Endothelial cell of umbilical vein (primary cell): ENCODE results near the gene KCNH2. TPM values are rescaled to one million over a fixed set of nuclear protein-coding genes. Genes with fewer than 3 reads are reported as not detected.

Experiments
- BruUV-seq: library from RNA; stranded (reverse); fragments of 400-500 nt; replicated peaks from 2 replicates; lab custom pipeline; 2021; lab: Mats Ljungman, UMichigan
- CTCF ChIA-PET: fragments of 300-600, 350-600 bp; sonication (Branson Sonifier 250); formaldehyde crosslinking; loops from one replicate; lab custom pipeline; 2021; ENCODE audit warnings: antibody characterized with exemption, inconsistent platforms; lab: Charles Lee
- POLR2A ChIA-PET: fragments of 300-600, 350-600 bp; sonication (Branson Sonifier 250); formaldehyde crosslinking; loops from one replicate; lab custom pipeline; 2021; ENCODE audit warnings: antibody characterized with exemption, inconsistent platforms; lab: Charles Lee
- DNase-seq: peaks from one replicate; pipeline ENCODE4 v3.0.0-alpha.2; 2011; ENCODE audit warnings: low read depth, low spot score
- FAIRE-seq: peaks from 2 replicates; lab custom pipeline; 2011; peaks lifted over from hg19 to GRCh38; lab: Jason Lieb, UNC
- H2AFZ ChIP-seq: 2 replicates; pipeline ENCODE4 v1.6.0; 2012; ENCODE audit warnings: low read depth, low read length, control low read depth, inconsistent platforms
- H3K27ac ChIP-seq: 2 replicates; pipeline ENCODE4 v1.5.1; 2011; ENCODE audit warnings: low read depth, mild to moderate bottlenecking, control low read depth, low read length, moderate library complexity; ENCODE audit not compliant: insufficient read depth
- H3K27me3 ChIP-seq, 2 experiments: 2 replicates each; pipeline versions ENCODE4 v1.6.0 to v1.6.1; 2011; ENCODE audit warnings: low read length in 2 of 2, mixed read lengths in 1 of 2; ENCODE audit not compliant: control insufficient read depth in 2 of 2, insufficient read depth in 2 of 2
- H3K36me3 ChIP-seq, 2 experiments: 2 replicates in 1 of 2; 3 replicates in 1 of 2; pipeline ENCODE4 v1.5.1; 2011; ENCODE audit warnings: low read length in 2 of 2, mild to moderate bottlenecking in 1 of 2, moderate library complexity in 1 of 2; ENCODE audit not compliant: control insufficient read depth in 2 of 2, insufficient read depth in 2 of 2; ENCODE audit errors: extremely low read depth in 1 of 2
- H3K4me1 ChIP-seq: 3 replicates; pipeline ENCODE4 v1.5.1; 2011; ENCODE audit warnings: mild to moderate bottlenecking, low read length; ENCODE audit not compliant: control insufficient read depth, insufficient read depth; ENCODE audit errors: extremely low read depth
- H3K4me2 ChIP-seq: 2 replicates; pipeline ENCODE4 v1.6.1; 2011; ENCODE audit warnings: low read length, control low read depth, mixed read lengths; ENCODE audit not compliant: insufficient read depth
- H3K4me3 ChIP-seq, 3 experiments: fragments of 200-600 bp in 1 of 3; sonication (generic), shearing (Covaris generic) in 1 of 3; replicated peaks in 1 of 3; 2 replicates each; pipeline ENCODE4 v1.5.1; 2011 to 2016; ENCODE audit warnings: control low read depth in 3 of 3, low read length in 3 of 3, mild to moderate bottlenecking in 2 of 3, inconsistent platforms in 1 of 3, low read depth in 1 of 3, moderate library complexity in 1 of 3; ENCODE audit not compliant: insufficient read depth in 1 of 3
- H3K79me2 ChIP-seq: 2 replicates; pipeline ENCODE4 v1.6.0; 2012; ENCODE audit warnings: low read length, inconsistent platforms; ENCODE audit not compliant: control insufficient read depth, insufficient read depth
- H3K9ac ChIP-seq: replicated peaks from 2 replicates; pipeline ENCODE3; 2011; ENCODE audit warnings: low read length, control low read depth; ENCODE audit not compliant: insufficient read depth; ENCODE audit errors: extremely low read depth
- H3K9me1 ChIP-seq: replicated peaks from 3 replicates; pipeline ENCODE4 v1.6.0; 2011; ENCODE audit warnings: mild to moderate bottlenecking, low read length; ENCODE audit not compliant: control insufficient read depth, insufficient read depth; ENCODE audit errors: extremely low read depth
- H3K9me3 ChIP-seq: replicated peaks from 2 replicates; pipeline ENCODE4 v1.5.1; 2012; ENCODE audit warnings: low read length, inconsistent platforms; ENCODE audit not compliant: control insufficient read depth, insufficient read depth
- H4K20me1 ChIP-seq: replicated peaks from 2 replicates; pipeline ENCODE3; 2011; ENCODE audit warnings: mild to moderate bottlenecking, low read length; ENCODE audit not compliant: control insufficient read depth, insufficient read depth; ENCODE audit errors: extremely low read depth
- EZH2 ChIP-seq: IDR thresholded peaks from 2 replicates; pipeline ENCODE4 v1.6.1; 2012; ENCODE audit warnings: borderline replicate concordance, low read depth, mild to moderate bottlenecking, moderate library complexity, low read length, inconsistent platforms; ENCODE audit not compliant: severe bottlenecking
- FOS ChIP-seq: IDR thresholded peaks from 2 replicates; pipeline ENCODE4 v1.6.1; 2011; ENCODE audit warnings: mild to moderate bottlenecking, low read length, moderate library complexity, borderline replicate concordance; ENCODE audit not compliant: insufficient read depth
- GATA2 ChIP-seq: IDR thresholded peaks from 2 replicates; pipeline ENCODE4 v1.7.0; 2011; ENCODE audit warnings: low read depth, mild to moderate bottlenecking, moderate library complexity, mixed read lengths, low read length; ENCODE audit not compliant: insufficient read length, insufficient read depth
- JUN ChIP-seq: IDR thresholded peaks from 2 replicates; pipeline ENCODE4 v1.6.1; 2011; ENCODE audit warnings: borderline replicate concordance, low read depth; ENCODE audit not compliant: insufficient read length, insufficient read depth
- MYC ChIP-seq: IDR thresholded peaks from one replicate; pipeline ENCODE4 v1.6.1; 2011; ENCODE audit warnings: mild to moderate bottlenecking, low read depth, low read length
- POLR2A ChIP-seq: IDR thresholded peaks from 2 replicates; pipeline ENCODE4 v1.6.1; 2012; ENCODE audit warnings: low read depth, mild to moderate bottlenecking, control low read depth, low read length
- POLR2AphosphoS5 ChIP-seq: IDR thresholded peaks from 2 replicates; pipeline ENCODE4 v1.6.1; 2012; ENCODE audit warnings: low read depth, mild to moderate bottlenecking, control low read depth, low read length, moderate library complexity; ENCODE audit not compliant: insufficient read depth
- dilution Hi-C: fragments of 300-500 bp; cut with MboI; formaldehyde crosslinking; loops from one replicate; pipeline ENCODE4 v1.15.0; 2019; ENCODE audit warnings: low sequenced_read_pairs; ENCODE audit not compliant: extremely low pct_ligation_motif_present
- intact Hi-C: fragments of 100-400 bp; cut with micrococcal nuclease; formaldehyde crosslinking; loops from one replicate; pipeline ENCODE4 v1.10.0; 2022
- polyA plus RNA-seq, 4 experiments: library from polyadenylated mRNA; depleted of rRNA in 3 of 4; stranded (reverse) in 3 of 4; unstranded in 1 of 4; fragments of >200 nt; gene quantifications; 2 replicates each; pipeline versions ENCODE4 v1.2.1 to v1.2.3, GENCODE V29; 2011 to 2012; ENCODE audit warnings: missing spikeins in 1 of 4
- total RNA-seq: library from RNA; stranded (reverse); gene quantifications from 2 replicates; pipeline ENCODE4 v1.2.3, GENCODE V29; 2021
- TF ChIP-seq, protein P1 (sequence below): IDR thresholded peaks from 2 replicates; pipeline ENCODE4 v1.6.1; 2011; ENCODE audit not compliant: insufficient read depth, insufficient read length
- TF ChIP-seq, protein P2 (sequence below), 2 donors: IDR thresholded peaks; 1 replicate in 1 of 2; 2 replicates in 1 of 2; pipeline ENCODE4 v1.5.1; 2011; ENCODE audit warnings: low read length in 2 of 2, mild to moderate bottlenecking in 2 of 2, moderate library complexity in 2 of 2, control low read depth in 1 of 2, inconsistent platforms in 1 of 2, low read depth in 1 of 2; ENCODE audit not compliant: insufficient read depth in 1 of 2; ENCODE audit errors: extremely low read depth in 1 of 2

Gene KCNH2
- total and polyA plus RNA-seq, 2 donors (not counting 3 experiments of a cell fraction or from before 2014, with no cell fraction given): 0.03 to 0.09 TPM

DNA sequence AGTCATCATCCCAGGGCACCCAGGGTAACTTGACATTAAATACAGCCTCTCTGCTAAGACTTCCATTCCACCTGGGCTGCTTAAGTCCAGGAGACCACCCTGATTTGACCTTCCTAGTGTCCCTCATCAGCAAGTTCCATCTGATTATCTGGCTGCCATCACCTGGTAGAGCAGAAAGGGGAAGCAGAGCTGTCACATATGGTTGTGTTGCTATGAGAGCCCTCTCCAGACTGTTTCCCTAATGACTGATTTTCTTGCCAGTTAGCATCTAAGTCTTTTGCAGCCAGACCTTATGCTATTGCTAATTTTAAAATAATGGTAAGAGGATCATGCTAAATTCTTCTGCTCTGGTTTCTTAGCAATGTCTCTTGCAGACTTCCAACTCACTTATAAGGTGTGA is 38.7 kb downstream of the KCNH2 start:
- TF ChIP-seq JUN (no peak), POLR2A (no peak), MYC (no peak), FOS (no peak), EZH2 (no peak), GATA2 (no peak), POLR2AphosphoS5 (no peak)
- TF ChIP-seq, protein P1, sequence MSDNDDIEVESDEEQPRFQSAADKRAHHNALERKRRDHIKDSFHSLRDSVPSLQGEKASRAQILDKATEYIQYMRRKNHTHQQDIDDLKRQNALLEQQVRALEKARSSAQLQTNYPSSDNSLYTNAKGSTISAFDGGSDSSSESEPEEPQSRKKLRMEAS: no peak
- TF ChIP-seq, protein P2, sequence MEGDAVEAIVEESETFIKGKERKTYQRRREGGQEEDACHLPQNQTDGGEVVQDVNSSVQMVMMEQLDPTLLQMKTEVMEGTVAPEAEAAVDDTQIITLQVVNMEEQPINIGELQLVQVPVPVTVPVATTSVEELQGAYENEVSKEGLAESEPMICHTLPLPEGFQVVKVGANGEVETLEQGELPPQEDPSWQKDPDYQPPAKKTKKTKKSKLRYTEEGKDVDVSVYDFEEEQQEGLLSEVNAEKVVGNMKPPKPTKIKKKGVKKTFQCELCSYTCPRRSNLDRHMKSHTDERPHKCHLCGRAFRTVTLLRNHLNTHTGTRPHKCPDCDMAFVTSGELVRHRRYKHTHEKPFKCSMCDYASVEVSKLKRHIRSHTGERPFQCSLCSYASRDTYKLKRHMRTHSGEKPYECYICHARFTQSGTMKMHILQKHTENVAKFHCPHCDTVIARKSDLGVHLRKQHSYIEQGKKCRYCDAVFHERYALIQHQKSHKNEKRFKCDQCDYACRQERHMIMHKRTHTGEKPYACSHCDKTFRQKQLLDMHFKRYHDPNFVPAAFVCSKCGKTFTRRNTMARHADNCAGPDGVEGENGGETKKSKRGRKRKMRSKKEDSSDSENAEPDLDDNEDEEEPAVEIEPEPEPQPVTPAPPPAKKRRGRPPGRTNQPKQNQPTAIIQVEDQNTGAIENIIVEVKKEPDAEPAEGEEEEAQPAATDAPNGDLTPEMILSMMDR (IDR thresholded peaks at IDR 0.05; ENCODE audit: extremely low read depth in 1 of 2, insufficient read depth in 1 of 2, low read depth in 1 of 2, low read length in 2 of 2): no peak
- intact Hi-C loops: no loop called here
- no peaks in the 10 kb centered on the region for H3K4me1 ChIP-seq
- H3K79me2 ChIP-seq: no peaks in the 10 kb centered on the region
- H3K9me1 ChIP-seq: no peaks in the 10 kb centered on the region
- H3K27ac ChIP-seq: no peak overlapping the region
- ChIA-PET POLR2A (no interaction called here), CTCF (interaction anchor here (1.3 kb wide), 1 partner anchor 41 kb away, joined by 3 read pairs; no protein-coding TSS in a partner anchor)
- no peak overlapping the region for H3K4me3 ChIP-seq
- DNase-seq (no peak), FAIRE-seq (no peak)
- H2AFZ ChIP-seq: no peak overlapping the region
- no peak overlapping the region for H3K4me2 ChIP-seq
- BruUV-seq: no TSS peak
- H3K9ac ChIP-seq: no peak overlapping the region
- H3K9me3 ChIP-seq: no peaks in the 10 kb centered on the region
- no peaks in the 10 kb centered on the region for H3K36me3 ChIP-seq
- H3K27me3 ChIP-seq: peaks cover 2 to 6% of the 10 kb centered on the region in 2 experiments
- no peaks in the 10 kb centered on the region for H4K20me1 ChIP-seq
- dilution Hi-C loops: no loop called here
